Prostate gland (tissue), 2 donors: ENCODE results near the gene SIGLEC1.
A peak's percentile ranks its signal among the peaks of the same experiment; 100 is the strongest.

Experiments
- POLR2A ChIP-seq: fragments of 450-650 bp; IDR thresholded peaks from one replicate; pipeline ENCODE4 v1.6.1; 2016; ENCODE audit warnings: antibody characterized with exemption, mild to moderate bottlenecking
- POLR2AphosphoS5 ChIP-seq: sonication (generic); formaldehyde crosslinking; IDR thresholded peaks from one replicate; pipeline ENCODE4 v1.6.1; 2017; ENCODE audit warnings: antibody characterized with exemption
- TF ChIP-seq, protein P1 (sequence below), 4 experiments: fragments of 200-600 bp in 2 of 4; fragments of 450-650 bp in 2 of 4; sonication (generic) in 2 of 4; IDR thresholded peaks; 1 replicate in 3 of 4; 2 replicates in 1 of 4; pipeline ENCODE4 v1.5.1; 2016 to 2019; ENCODE audit warnings: antibody characterized with exemption in 4 of 4, mild to moderate bottlenecking in 2 of 4, moderate library complexity in 2 of 4

DNA sequence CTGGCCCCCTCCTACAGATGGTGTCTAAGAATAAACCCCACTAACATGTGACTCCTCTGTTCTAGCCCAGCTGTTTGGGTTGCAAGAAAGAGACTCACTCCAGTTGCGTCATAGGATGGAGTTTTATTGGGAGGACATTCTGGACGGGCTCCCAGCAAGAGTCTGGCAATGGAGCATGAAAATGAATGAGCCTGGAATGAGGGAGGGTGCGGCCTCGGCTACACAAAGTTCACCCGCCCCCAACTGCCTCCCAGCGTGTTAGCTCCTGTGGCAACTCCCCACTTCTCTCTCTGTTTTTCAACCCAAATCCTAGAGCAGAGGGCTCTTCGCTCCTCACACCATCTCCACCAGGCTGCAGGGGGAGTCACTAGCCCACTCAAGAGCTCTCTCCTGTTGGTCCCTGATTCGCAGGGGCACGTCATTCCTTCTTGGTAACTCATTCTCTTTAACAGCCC is 25.5 kb downstream of the SIGLEC1 start:
- TF ChIP-seq POLR2A: no peak
- TF ChIP-seq, protein P1, sequence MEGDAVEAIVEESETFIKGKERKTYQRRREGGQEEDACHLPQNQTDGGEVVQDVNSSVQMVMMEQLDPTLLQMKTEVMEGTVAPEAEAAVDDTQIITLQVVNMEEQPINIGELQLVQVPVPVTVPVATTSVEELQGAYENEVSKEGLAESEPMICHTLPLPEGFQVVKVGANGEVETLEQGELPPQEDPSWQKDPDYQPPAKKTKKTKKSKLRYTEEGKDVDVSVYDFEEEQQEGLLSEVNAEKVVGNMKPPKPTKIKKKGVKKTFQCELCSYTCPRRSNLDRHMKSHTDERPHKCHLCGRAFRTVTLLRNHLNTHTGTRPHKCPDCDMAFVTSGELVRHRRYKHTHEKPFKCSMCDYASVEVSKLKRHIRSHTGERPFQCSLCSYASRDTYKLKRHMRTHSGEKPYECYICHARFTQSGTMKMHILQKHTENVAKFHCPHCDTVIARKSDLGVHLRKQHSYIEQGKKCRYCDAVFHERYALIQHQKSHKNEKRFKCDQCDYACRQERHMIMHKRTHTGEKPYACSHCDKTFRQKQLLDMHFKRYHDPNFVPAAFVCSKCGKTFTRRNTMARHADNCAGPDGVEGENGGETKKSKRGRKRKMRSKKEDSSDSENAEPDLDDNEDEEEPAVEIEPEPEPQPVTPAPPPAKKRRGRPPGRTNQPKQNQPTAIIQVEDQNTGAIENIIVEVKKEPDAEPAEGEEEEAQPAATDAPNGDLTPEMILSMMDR (IDR thresholded peaks at IDR 0.05): no peak
- TF ChIP-seq POLR2AphosphoS5: peak; percentile 93
